Activated CD4-positive, alpha-beta T cell treated with anti-CD3 and anti-CD28 coated beads, Interleukin-2, Interleukin-4, amounts not matched to agents 100 ng/mL and 50 ng/mL, durations not matched to agents 16 hours and 8 hours (primary cell): ENCODE measurements around the gene SELPLG.
"Not testable (repeated sequence)": the region's sequence is repeated elsewhere in the genome, so short reads cannot be mapped to it uniquely, and the experiment has no call there.

ENCODE experiments used
- DNase-seq: peaks from one replicate; pipeline ENCODE4 v3.0.0-alpha.2; 2020; ENCODE audit warnings: low spot score

The SELPLG gene

GRCh38 chr12:108604208-108604941, 29.3 kb downstream of the SELPLG start:
- DNase-seq: no peak

- no peak for DNase-seq
These were observed 30.0 kb downstream of the SELPLG start for GRCh38 chr12:108603743-108604142.

DNA sequence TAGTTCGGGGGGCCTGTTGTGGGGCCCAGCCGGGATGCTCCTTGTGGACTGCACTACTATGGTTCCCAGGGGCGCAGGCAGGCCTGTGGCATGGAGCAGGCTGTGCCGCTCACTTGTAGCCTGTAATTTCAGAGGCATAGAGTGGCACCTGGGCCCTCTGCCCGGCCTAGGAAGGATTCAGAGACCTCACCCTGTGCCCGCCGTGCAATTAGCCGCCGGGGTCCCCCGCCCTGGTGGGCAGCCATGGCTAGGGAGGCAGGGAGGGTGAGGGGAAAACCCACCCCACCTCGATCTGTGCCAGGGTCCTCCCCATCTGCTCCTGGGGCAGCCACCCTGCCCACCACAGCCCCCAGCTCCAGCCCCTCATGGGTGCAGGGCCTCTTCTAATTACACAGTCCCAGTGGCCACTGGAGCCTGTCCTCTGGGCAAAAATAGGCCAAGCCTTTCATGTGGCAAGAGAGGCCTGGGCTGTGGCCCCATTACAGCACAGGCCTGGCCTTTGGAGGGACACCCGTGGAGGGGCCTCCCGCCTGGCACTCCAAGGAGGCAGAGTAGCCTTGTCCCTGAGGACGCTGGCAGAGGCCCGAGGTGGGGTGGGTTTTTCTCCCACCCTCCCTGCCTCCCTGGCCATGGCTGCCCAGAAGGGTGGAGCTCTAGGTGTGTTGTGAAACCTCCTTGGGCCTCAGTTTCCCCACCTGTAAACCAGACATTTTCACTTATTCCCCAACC, 30.6 kb downstream of the SELPLG start:
- no peak for DNase-seq

DNA sequence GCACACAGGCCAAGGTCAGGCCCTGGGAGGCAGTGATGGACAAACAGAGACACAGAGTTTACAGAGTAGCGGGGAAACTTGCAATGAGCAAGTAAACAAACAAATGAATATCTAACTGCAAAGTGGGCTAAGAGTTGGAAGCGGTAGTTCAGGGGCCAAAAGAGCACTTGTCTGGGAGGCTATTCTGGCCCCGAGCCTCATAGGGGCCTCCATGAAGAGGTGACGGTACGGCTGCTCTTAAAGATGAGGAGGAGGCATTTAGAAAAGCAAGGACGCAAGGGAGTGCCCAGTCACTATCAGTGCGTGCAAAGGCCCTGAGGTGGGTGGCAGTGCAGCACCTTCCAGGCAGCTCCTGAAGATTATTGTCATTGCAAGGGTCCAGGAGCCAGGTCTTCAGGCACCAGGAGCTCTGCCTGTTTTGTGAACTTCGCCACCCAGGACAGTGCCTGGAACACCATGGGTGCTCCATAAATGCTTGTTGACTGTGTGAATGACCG, 31.4 kb downstream of the SELPLG start:
- no peak for DNase-seq

GRCh38 chr12:108600702-108601007, 33.0 kb downstream of the SELPLG start:
- DNase-seq: no peak

- DNase-seq: no peak
These were observed 33.6 kb downstream of the SELPLG start for GRCh38 chr12:108599948-108600701.

- DNase-seq: no peak
These were observed 34.2 kb downstream of the SELPLG start for GRCh38 chr12:108599541-108599940.

DNA sequence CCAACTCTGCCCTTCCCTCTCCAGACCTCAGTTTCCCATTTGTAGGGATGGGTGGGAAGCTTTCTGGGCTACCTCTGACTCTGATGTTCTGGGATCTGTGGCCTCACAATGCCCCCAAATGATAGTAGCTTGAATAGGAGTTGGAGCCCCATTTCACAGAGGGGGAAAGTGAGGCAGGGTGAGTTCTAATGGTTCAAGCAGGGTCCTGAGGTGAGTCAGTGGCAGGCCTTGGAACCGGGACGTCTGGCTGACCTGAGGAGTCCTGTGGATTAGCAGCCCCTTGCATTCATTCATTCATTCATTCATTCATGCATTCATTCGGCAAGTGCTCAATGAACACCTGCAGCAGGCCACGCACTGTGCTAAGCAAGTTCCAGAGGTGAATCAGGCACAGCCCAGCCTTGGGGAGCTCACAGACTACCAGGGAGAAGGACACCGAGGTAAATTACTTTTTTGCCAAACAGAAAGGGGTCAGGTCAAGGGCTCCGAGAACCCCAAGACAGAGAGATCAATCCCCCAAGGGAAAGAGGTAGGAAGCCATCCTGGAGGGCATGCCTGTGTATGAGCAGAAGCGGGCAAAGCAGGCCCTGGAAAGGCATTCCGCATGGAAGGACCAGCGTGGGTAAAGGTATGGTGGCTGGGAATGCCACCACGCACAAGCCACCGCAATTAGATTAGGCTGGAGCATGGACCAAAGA, 35.0 kb downstream of the SELPLG start:
- no peak for DNase-seq

GRCh38 chr12:108597559-108598471, 35.9 kb downstream of the SELPLG start, which contains the start of gene TMEM119:
Gene TMEM119, minus strand, starts transcription at chr12:108598084. Its CDS starts 5,701 bp downstream, at chr12:108592383.
- no peak for DNase-seq

DNA sequence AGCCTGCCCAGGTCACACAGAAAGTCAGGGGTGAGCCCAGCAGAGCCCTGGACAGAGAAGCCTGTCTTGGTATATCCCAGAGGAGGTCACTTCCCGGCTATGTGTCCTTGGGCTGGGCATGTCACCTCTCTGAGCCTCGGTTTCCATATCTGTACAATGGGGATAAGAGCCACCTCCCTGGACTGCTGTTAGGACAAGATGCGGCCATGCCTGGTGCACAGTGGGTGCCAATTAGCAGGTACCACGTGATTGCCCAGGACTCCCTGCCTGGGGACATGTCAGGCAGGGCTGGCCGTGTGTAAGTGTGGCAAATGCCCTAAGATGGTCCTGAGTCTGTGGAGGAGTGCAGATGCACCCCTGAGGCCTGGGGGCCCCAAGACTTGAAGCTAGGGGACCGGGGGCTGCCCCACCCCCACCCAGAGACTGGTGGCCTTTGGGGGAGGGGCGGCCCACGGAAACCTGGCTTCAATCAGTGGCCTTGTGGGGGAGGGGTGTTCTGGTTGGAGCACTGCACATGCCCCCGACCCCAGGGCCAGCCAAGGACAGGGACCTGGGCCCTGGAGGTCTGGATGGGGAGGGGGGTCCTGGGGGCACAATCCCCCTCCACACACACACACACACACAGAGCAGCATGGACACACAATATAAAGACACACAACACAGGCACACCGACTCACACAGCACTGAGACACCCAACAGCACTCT, 36.7 kb downstream of the SELPLG start:
- no peak for DNase-seq

DNA sequence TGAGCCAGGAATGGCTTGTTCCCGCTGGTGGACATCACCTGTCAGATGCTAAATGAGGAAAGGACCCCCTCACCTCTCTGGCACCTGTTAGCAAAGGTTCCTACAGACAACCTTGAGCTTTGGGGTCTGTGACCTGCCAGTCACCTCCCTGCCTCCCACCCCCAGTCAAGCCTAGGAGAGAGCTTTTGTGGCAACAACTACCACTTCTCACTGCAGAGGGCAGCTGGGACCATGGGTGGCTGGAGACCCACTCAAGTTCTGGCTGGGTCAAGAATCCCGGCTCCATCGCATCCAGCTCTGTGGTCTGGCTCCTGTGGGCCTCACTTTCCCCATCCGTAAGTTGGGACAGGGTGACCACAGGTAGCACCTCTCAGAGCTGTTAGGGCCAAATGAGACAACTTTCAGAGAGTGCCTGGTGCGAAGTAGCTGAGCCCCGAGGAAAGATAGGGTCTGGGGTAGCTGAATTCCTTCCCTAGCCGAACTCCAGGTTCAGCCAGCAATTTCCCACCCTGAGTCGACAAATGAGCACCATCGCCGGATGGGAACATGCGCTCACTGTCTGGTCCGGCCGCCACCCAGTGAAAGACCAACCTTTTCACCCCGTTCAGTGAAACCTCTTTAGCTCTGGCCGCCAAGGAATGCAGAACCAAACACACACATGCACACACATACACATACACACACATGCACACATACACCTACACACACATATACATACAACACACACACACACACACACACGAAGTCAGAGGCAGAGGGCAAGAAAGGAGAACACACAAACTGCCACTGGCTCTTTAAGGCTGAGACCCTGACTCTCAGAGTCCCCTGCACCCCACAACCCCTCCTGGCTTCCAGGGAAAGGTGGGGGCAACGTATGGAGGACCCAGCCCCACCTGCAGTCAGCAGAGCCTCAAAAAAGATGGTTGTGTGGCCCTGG, 37.7 kb downstream of the SELPLG start:
- no peak for DNase-seq

GRCh38 chr12:108594960-108595710, 38.6 kb downstream of the SELPLG start:
- no peak for DNase-seq

DNA sequence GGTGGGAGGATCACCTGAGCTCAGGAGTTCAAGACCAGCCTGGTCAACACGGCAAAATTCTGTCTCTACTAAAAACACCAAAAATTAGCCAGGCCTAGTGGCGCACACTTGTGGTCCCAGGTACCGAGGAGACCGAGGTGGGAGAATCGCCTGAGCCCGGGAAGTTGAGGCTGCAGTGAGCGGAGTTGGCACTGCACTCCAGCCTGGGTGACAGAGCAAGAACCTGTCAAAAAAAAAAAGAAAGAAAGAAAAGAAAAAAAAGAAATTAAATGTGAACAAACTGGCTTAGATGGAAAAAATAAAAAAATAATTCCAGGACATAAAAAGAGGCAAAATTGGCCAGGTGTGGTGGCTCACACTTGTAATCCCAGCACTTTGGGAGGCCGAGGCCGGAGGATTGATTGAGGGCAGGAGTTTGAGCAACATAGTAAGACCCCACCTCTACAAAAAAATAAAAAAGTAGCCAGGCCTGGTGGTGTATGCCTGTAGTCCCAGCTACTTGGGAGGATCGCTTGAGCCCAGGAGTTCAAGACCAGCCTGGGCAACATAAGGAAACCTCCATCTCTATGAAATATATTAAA, 39.3 kb downstream of the SELPLG start:
- DNase-seq: no peak

DNA sequence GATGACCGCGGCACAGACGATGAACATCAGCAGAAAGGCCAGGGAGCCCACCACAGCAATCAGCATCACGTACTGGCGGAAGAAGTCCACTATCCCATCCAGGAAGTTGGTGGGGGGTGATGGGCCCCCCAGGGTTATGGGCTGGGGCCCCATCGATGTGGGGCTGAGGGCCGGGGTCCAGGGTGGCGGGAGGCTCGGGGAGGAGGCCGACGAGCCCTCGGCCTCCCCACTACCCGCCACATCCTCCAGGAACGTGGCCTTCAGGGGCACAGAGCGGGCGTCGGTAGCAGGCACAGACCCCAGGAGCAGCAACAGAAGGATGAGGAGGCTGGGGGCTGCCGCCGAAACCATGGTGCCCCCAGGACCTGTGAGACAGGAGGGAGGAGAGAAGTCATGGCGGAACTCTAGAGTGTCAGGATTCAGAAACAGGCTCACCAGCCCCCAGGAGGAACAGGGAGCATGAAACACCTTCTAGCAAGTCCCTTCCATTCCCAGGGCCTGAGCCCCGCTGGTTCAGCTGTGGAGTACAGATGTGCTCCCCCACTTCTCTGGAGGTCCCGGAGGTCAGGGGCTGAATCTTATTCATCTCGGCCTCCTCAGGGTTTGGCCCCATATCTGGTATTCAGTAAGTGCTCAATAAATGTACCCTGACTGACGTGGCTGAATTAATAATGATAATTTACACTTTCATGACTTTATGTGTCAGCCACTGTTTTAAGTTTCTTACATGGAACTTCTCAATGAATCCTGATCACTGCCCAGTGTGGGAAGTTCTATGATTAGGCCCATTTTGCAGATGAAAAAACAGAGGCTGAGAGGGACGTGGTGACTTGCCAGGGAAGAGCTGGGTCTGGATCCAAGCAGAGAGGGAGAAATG, 41.4 kb downstream of the SELPLG start:
- no peak for DNase-seq

DNA sequence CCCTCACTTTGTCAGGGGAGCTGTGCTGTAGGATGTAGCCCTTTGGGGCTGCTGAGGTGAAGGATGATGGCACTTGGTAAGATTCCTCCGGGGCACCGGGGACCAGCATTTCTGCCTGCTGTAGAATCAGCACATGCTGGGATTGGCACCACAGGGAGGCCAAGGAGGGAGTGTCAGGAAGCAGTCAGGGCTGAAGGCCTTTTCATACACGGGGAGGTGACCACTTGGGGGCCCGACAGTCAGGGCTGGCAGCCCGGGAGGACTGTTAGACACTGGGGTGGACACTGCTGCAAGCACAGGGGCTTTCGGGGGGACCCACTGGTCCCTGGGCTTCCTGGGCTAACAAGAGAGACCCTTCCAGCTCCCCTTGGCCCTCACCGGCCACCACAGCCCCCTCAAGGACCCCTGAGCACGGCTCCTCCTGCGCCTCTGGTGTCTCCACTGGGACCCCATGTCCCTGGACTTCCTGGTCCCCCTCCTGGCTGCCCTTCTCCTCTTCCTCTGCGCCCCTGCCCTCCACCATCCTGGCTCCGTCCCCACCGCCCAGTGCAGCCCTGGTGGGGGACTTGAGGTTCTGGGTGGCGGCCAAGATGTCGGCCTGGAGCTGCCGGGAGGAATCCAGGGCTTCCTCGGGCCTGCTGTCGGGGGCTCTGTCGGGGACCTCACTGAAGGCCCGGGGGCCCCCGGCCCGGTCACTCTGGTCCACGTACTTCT, 42.3 kb downstream of the SELPLG start:
- no peak for DNase-seq

DNA sequence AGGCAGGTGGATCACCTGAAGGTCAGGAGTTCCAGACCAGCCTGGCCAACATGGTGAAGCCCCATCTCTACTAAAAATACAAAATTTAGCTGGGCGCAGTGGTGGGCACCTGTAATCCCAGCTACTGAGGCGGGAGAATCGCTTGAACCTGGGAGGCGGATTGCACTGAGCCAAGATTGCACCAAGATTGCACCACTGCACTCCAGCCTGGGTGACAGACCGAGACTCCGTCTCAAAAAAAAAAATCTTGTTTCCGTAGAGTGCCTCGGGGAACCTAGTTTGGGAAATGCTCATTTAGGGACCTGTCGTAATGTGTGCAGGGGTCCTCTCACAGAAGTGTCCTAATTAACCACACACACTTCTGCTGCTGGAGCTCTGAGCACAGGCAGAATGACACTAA, 43.2 kb downstream of the SELPLG start:
- not testable (repeated sequence) for DNase-seq

DNA sequence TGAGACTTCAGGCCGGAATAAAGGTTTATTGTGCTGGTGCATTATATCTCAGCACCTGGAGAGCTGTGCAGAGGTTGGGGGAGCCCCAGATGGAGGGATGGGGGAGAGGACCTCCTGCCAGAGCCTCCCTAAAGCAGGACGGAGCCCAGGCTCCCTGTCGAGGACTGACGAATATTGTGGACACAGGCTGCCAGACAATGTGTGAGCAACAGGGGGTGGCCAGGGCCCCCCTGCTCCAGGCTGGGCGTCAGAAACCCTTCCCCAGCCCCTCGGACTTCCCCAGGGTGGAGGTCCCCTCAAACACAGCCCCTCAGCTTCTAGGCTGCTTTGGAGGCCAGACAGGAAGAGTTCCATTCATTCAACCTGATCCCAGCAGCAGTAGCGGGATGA, 43.9 kb downstream of the SELPLG start:
- no peak for DNase-seq
